Right kidney (tissue), 1 donor: ENCODE results near the gene DAW1.

Experiments used
- DNase-seq: peaks from one replicate; pipeline ENCODE4 v3.0.0-alpha.2; 2016

DAW1 gene

GRCh38 chr2:227862227-227862740 is 9.1 kb upstream of the DAW1 start:
- DNase-seq, result no peak

- DNase-seq, result no peak
Measured at GRCh38 chr2:227862741-227863588, 8.5 kb upstream of the DAW1 start.

- no peak for DNase-seq
Measured at GRCh38 chr2:227864161-227864756, 7.2 kb upstream of the DAW1 start.

GRCh38 chr2:227865291-227865690 is 6.1 kb upstream of the DAW1 start:
- no peak for DNase-seq

- DNase-seq, result no peak
Measured at GRCh38 chr2:227867386-227867785, 4.0 kb upstream of the DAW1 start.

GRCh38 chr2:227870710-227871374 is 589 bp upstream of the DAW1 start:
- no peak for DNase-seq

- no peak for DNase-seq
Measured at GRCh38 chr2:227872676-227873075, 1.2 kb downstream of the DAW1 start.

GRCh38 chr2:227876300-227876801 is 4.9 kb downstream of the DAW1 start:
- DNase-seq, result no peak

- DNase-seq, result no peak
Measured at GRCh38 chr2:227877421-227878310, 6.2 kb downstream of the DAW1 start.

GRCh38 chr2:227880460-227880859 is 9.0 kb downstream of the DAW1 start:
- DNase-seq, result no peak

GRCh38 chr2:227881866-227882517 is 10.6 kb downstream of the DAW1 start:
- no peak for DNase-seq

- DNase-seq, result peak; percentile 22
Measured at GRCh38 chr2:227884511-227884947, 13.1 kb downstream of the DAW1 start.

- no peak for DNase-seq
Measured at GRCh38 chr2:227886149-227886548, 14.7 kb downstream of the DAW1 start.

- no peak for DNase-seq
Measured at GRCh38 chr2:227888289-227888688, 16.9 kb downstream of the DAW1 start.

- DNase-seq, result no peak
Measured at GRCh38 chr2:227889336-227889735, 17.9 kb downstream of the DAW1 start.

- peak; percentile 5 for DNase-seq
Measured at GRCh38 chr2:227890495-227891079, 19.2 kb downstream of the DAW1 start.

- DNase-seq, result no peak
Measured at GRCh38 chr2:227891673-227892072, 20.2 kb downstream of the DAW1 start.

- no peak for DNase-seq
Measured at GRCh38 chr2:227903381-227903780, 31.9 kb downstream of the DAW1 start.

GRCh38 chr2:227906991-227907390 is 35.6 kb downstream of the DAW1 start:
- DNase-seq, result no peak

GRCh38 chr2:227908266-227909054 is 37.0 kb downstream of the DAW1 start:
- no peak for DNase-seq
